GM20000 (cell line): ENCODE data around the gene PRKAA1.

ENCODE experiments used
- DNase-seq: peaks from one replicate; pipeline ENCODE4 v3.0.0; 2012; ENCODE audit warnings: low spot score
- TF ChIP-seq, protein P1 (sequence below): IDR thresholded peaks from 2 replicates; pipeline ENCODE4 v1.5.1; 2012; ENCODE audit warnings: mild to moderate bottlenecking, control low read depth; ENCODE audit errors: extremely low read depth, missing control alignments

PRKAA1 gene

GRCh38 chr5:40774623-40775022 is 23.6 kb downstream of the PRKAA1 start:
- DNase-seq: no peak
- TF ChIP-seq, protein P1, sequence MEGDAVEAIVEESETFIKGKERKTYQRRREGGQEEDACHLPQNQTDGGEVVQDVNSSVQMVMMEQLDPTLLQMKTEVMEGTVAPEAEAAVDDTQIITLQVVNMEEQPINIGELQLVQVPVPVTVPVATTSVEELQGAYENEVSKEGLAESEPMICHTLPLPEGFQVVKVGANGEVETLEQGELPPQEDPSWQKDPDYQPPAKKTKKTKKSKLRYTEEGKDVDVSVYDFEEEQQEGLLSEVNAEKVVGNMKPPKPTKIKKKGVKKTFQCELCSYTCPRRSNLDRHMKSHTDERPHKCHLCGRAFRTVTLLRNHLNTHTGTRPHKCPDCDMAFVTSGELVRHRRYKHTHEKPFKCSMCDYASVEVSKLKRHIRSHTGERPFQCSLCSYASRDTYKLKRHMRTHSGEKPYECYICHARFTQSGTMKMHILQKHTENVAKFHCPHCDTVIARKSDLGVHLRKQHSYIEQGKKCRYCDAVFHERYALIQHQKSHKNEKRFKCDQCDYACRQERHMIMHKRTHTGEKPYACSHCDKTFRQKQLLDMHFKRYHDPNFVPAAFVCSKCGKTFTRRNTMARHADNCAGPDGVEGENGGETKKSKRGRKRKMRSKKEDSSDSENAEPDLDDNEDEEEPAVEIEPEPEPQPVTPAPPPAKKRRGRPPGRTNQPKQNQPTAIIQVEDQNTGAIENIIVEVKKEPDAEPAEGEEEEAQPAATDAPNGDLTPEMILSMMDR: no peak

DNA sequence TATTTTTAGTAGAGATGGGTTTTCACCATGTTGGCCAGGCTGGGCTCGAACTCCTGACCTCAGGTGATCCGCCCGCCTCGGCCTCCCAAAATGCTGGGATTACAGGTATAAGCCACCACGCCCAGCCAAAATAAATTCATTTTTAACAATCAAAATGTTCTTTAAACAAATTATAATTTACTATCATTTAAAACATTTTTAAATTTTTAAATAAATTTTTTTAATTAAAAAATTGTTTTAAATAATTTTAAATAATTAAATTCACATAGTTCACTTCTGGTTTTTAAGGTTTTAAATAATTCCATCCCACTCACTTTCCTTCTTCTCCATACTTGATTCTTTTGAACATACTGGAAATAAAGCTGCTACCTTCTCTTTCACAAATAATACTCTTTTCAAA is 27.4 kb downstream of the PRKAA1 start:
- no peak for DNase-seq
- TF ChIP-seq, protein P1: no peak

DNA sequence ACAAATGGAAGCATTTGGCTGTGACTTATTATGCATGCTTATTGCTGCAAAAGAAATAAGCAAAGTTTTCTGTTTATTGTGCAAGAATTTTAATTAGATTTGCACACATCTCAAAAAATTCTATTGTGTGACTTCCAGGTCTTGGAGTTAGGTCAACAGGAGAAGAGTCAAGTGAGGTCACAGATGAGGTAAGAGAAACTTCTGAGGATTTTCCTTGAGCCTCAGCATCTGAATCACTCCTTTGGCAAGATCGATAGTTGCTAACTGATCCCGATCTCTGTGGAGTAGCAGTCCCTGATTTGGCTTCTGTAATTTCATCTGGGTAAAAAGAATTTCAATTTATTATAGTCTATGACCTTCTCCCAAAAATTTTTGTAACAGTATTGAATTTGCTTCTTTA is 35.5 kb downstream of the PRKAA1 start:
- no peak for DNase-seq
- TF ChIP-seq, protein P1: no peak

GRCh38 chr5:40757400-40757799 is 40.8 kb downstream of the PRKAA1 start:
- no peak for DNase-seq

GRCh38 chr5:40755407-40756365 is 42.5 kb downstream of the PRKAA1 start, which contains the start of gene TTC33:
Gene TTC33, minus strand, starts transcription at chr5:40755961. Its CDS starts 8,943 bp downstream, at chr5:40747018.
- TF ChIP-seq, protein P1: peak; percentile 96
- DNase-seq: peak; percentile 93

More at GRCh38 chr5:40757400-40757799, 40.8 kb downstream of the PRKAA1 start:
- TF ChIP-seq, protein P1: no peak

DNA sequence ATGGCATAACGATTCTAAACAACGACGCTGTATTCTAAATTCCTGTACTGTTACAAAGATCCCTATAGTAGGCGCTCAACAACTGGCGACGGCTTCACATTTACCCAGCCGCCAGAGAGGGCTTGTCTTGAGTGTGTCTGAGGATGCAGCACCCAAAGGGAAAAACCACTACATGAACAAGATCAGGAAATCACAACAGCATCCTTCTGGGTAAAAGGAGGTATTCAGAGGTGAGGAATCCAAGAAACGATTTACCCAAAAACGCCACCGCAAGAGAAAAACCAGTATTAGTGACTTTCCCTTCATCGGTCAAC is 43.1 kb downstream of the PRKAA1 start:
- peak; percentile 81 for DNase-seq
- TF ChIP-seq, protein P1: peak; percentile 20

DNA sequence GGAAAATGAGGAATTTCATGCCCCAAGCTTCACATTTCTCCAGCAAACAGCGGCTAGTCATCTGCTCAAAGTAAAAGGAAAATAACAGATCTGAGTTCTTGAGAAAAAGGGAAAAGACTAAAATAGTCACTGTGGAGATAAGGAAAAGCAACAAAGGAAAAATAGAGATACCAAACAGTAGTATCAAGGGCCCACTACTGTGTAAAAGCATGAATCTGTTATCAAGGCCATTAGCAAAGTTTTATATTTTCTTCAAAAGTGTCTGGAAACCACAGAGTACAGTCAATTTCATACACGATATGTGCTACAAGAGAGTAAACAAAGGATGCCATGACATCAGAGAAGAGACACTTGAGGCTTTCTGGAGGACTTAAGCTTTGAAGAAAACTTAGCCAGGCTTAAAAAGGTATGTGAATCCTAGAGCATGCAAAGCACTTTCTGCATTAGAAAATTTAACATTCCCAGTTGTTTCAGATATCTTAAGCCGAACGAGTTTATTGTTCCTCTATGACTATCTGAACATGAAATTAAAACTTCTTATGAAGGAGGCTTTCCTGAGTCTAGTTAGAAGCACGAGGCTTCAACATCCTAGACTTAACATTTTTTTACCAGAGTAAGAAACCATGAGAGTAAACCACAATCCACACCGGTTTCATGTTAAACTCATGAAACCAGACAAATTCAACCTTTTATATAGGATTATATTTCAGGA is 43.6 kb downstream of the PRKAA1 start:
- peak; percentile 25 for DNase-seq
- TF ChIP-seq, protein P1: no peak
